SK-N-SH (cell line): Measurements from ENCODE around the gene MAN2A1. TPM values are rescaled to one million over a fixed set of nuclear protein-coding genes. Genes with fewer than 3 reads are reported as not detected.
"Not testable (repeated sequence)": the region's sequence is repeated elsewhere in the genome, so short reads cannot be mapped to it uniquely, and the experiment has no call there.

Experiments
- CTCF ChIA-PET: fragments of 300-600, 350-600 bp; formaldehyde crosslinking; extraction: SDS; loops from one replicate; lab custom pipeline; 2021; lab: Yijun Ruan, JAX
- POLR2A ChIA-PET: fragments of 350-600 bp; sonication (Branson Sonifier 250); formaldehyde crosslinking; extraction: SDS; loops from one replicate; lab custom pipeline; 2020; ENCODE audit warnings: antibody characterized with exemption, inconsistent platforms; lab: Yijun Ruan, JAX
- DNase-seq: peaks from one replicate; pipeline ENCODE4 v3.0.0; 2012
- H2AFZ ChIP-seq: fragments of 200-600 bp; sonication (generic); 2 replicates; pipeline ENCODE4 v1.8.1; 2016; ENCODE audit warnings: antibody characterized with exemption, mild to moderate bottlenecking, low read depth
- H3F3A ChIP-seq: fragments of 200-600 bp; sonication (generic); replicated peaks from 2 replicates; pipeline ENCODE3; 2016; ENCODE audit warnings: antibody characterized with exemption, mild to moderate bottlenecking; ENCODE audit not compliant: insufficient read depth
- H3K27ac ChIP-seq, 2 experiments: fragments of 200-500 bp in 1 of 2; fragments of 200-600 bp in 1 of 2; sonication (Bioruptor generic) in 1 of 2; sonication (generic), shearing (Covaris generic) in 1 of 2; 2 replicates each; pipeline versions ENCODE4 v1.5.1 to v1.6.1; 2014 to 2016; ENCODE audit warnings: low read depth in 2 of 2, inconsistent platforms in 1 of 2, low read length in 1 of 2, mild to moderate bottlenecking in 1 of 2, mixed read lengths in 1 of 2
- H3K27me3 ChIP-seq: fragments of 200-600 bp; sonication (generic), shearing (Covaris generic); 2 replicates; pipeline ENCODE4 v1.6.1; 2016; ENCODE audit warnings: mixed run types; ENCODE audit not compliant: insufficient read depth
- H3K36me3 ChIP-seq, 2 experiments: fragments of 200-500 bp in 1 of 2; fragments of 200-600 bp in 1 of 2; sonication (Bioruptor generic) in 1 of 2; sonication (generic) in 1 of 2; replicated peaks in 1 of 2; 2 replicates each; pipeline versions ENCODE3 to v1.5.1; 2014 to 2016; ENCODE audit warnings: low read length in 1 of 2, mild to moderate bottlenecking in 1 of 2; ENCODE audit not compliant: insufficient read depth in 2 of 2, control insufficient read depth in 1 of 2
- H3K4me1 ChIP-seq, 2 experiments: fragments of 200-500 bp in 1 of 2; fragments of 200-600 bp in 1 of 2; sonication (Bioruptor generic) in 1 of 2; sonication (generic), shearing (Covaris generic) in 1 of 2; 2 replicates each; pipeline versions ENCODE4 v1.5.1 to v1.6.1; 2014 to 2016; ENCODE audit warnings: low read depth in 1 of 2, low read length in 1 of 2, mixed run types in 1 of 2; ENCODE audit not compliant: insufficient read depth in 2 of 2, control insufficient read depth in 1 of 2
- H3K4me2 ChIP-seq: fragments of 200-600 bp; sonication (generic), shearing (Covaris generic); 2 replicates; pipeline ENCODE4 v1.6.1; 2017; ENCODE audit warnings: mixed run types
- H3K4me3 ChIP-seq, 2 experiments: fragments of 200-500 bp in 1 of 2; fragments of 200-600 bp in 1 of 2; sonication (Bioruptor generic) in 1 of 2; sonication (generic), shearing (Covaris generic) in 1 of 2; 2 replicates each; pipeline versions ENCODE4 v1.5.1 to v1.8.1; 2014 to 2016; ENCODE audit warnings: low read depth in 2 of 2, inconsistent platforms in 1 of 2, low read length in 1 of 2, mild to moderate bottlenecking in 1 of 2, mixed read lengths in 1 of 2, moderate library complexity in 1 of 2
- H3K79me2 ChIP-seq: fragments of 200-600 bp; sonication (generic); 2 replicates; pipeline ENCODE4 v1.8.1; 2017; ENCODE audit warnings: mild to moderate bottlenecking; ENCODE audit not compliant: insufficient read depth
- H3K9ac ChIP-seq: fragments of 200-600 bp; sonication (generic); 2 replicates; pipeline ENCODE4 v1.6.1; 2017; ENCODE audit warnings: mixed run types
- H3K9me2 ChIP-seq: fragments of 200-600 bp; sonication (generic); 2 replicates; pipeline ENCODE4 v1.6.1; 2017; ENCODE audit warnings: mixed run types
- H3K9me3 ChIP-seq: fragments of 200-600 bp; sonication (generic); 2 replicates; pipeline ENCODE4 v1.6.1; 2017; ENCODE audit warnings: mixed run types, mild to moderate bottlenecking, moderate library complexity
- H4K20me1 ChIP-seq: fragments of 200-600 bp; sonication (generic); 2 replicates; pipeline ENCODE4 v1.6.1; 2017; ENCODE audit warnings: mild to moderate bottlenecking, mixed run types; ENCODE audit not compliant: insufficient read depth
- ELF1 ChIP-seq: IDR thresholded peaks from 2 replicates; pipeline ENCODE4 v1.4.0; 2012
- JUND ChIP-seq: IDR thresholded peaks from 2 replicates; pipeline ENCODE4 v1.4.0; 2012
- NRF1 ChIP-seq: IDR thresholded peaks from 2 replicates; pipeline ENCODE4 v1.6.1; 2012; ENCODE audit warnings: low read depth, mild to moderate bottlenecking, low read length
- POLR2AphosphoS5 ChIP-seq: IDR thresholded peaks from 2 replicates; pipeline ENCODE4 v1.6.1; 2012; ENCODE audit warnings: low read depth, low read length
- TAF1 ChIP-seq: IDR thresholded peaks from 2 replicates; pipeline ENCODE4 v1.6.1; 2012; ENCODE audit warnings: low read depth, mild to moderate bottlenecking, low read length, moderate library complexity, borderline replicate concordance
- WGBS: methylation state at CpG from one replicate; pipeline ENCODE4 v1.1.6; 2017; ENCODE audit warnings: low lambda C conversion rate; 5-methylcytosine and 5-hydroxymethylcytosine counted together
- polyA plus RNA-seq, 3 experiments: library from polyadenylated mRNA; depleted of rRNA; stranded (reverse); fragments of >200 nt; gene quantifications; 2 replicates each; pipeline ENCODE4 v1.2.3, GENCODE V29; 2012
- TF ChIP-seq, protein P1 (sequence below): fragments of 150-350 bp; IDR thresholded peaks from 2 replicates; pipeline ENCODE4 v1.6.1; 2017; ENCODE audit warnings: antibody characterized with exemption, low read length, low read depth, borderline replicate concordance
- TF ChIP-seq, protein P2 (sequence below): IDR thresholded peaks from 2 replicates; pipeline ENCODE4; 2012
- TF ChIP-seq, protein P3 (sequence below): IDR thresholded peaks from 2 replicates; pipeline ENCODE4 v1.6.1; 2012; ENCODE audit warnings: mild to moderate bottlenecking, low read depth, low read length, moderate library complexity

Gene MAN2A1
- polyA plus RNA-seq, 1 of the 3 experiments (the other 2 are of a cell fraction) = 19.7 TPM

DNA sequence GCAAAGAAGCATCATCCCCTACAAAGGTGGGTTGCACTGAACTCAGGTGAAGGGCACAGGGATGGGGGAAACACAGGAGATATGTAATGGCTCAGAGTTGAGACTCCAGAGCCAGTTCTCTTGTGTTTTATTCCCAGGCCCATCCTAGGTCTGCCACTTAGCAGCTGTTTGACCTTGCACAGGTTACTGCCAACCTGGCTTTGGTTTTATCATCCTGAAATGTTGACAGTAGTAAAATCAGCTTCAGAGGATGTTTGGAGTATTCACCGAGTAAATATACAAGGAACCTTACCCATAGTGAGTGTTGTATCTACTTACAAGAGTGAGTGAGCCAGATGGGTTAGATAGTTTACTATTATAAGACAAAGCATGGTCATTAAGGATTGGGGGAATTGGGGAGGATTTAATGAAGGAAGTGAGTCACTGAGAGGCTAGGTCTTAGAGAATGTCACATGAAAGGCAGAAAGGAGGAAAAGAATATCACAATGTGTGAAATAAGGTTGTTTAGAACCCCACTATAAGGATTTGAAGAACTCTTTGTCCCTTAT, 141.3 kb downstream of the MAN2A1 start (continued):
- TF ChIP-seq ELF1 (no peak), NRF1 (no peak)
- TF ChIP-seq, protein P1, sequence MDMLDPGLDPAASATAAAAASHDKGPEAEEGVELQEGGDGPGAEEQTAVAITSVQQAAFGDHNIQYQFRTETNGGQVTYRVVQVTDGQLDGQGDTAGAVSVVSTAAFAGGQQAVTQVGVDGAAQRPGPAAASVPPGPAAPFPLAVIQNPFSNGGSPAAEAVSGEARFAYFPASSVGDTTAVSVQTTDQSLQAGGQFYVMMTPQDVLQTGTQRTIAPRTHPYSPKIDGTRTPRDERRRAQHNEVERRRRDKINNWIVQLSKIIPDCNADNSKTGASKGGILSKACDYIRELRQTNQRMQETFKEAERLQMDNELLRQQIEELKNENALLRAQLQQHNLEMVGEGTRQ = no peak
- TF ChIP-seq, all 33 proteins: peak for 0

DNA sequence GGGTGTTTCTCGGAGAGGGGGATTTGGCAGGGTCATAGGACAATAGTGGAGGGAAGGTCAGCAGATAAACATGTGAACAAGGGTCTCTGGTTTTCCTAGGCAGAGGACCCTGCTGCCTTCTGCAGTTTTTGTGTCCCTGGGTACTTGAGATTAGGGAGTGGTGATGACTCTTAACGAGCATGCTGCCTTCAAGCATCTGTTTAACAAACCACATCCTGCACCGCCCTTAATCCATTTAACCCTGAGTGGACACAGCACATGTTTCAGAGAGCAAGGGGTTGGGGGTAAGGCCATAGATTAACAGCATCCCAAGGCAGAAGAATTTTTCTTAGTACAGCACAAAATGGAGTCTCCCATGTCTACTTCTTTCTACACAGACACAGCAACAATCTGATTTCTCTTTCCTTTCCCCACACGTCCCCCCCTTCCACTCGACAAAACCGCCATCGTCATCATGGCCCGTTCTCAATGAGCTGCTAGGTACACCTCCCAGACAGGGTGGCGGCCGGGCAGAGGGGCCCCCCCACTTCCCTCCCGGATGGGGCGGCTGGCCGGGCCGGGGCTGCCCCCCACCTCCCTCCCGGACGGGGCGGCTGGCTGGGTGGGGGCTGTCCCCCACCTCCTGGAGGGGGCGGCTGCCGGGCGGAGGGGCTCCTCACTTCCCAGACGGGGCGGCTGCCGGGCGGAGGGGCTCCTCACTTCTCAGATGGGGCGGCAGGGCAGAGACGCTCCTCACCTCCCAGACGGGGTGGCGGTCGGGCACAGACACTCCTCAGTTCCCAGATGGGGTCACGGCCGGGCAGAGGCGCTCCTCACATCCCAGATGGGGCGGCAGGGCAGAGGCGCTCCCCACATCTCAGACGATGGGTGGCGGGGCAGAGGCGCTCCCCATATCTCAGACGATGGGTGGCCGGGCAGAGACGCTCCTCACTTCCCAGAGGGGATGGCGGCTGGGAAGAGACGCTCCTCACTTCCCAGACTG, 142.8 kb downstream of the MAN2A1 start:
- DNase-seq, H3K4me2 ChIP-seq, H3K4me3 ChIP-seq, H3K9ac ChIP-seq, H3K4me1 ChIP-seq, POLR2A ChIA-PET, H3F3A ChIP-seq, H2AFZ ChIP-seq, H4K20me1 ChIP-seq, CTCF ChIA-PET, H3K79me2 ChIP-seq, H3K27me3 ChIP-seq, H3K9me3 ChIP-seq, H3K9me2 ChIP-seq, H3K27ac ChIP-seq: not testable (repeated sequence)
- 96% methylated on average over 15 of the region's 42 CpGs for WGBS
- peaks cover 22 to 31% of the 10 kb centered on the region in 2 experiments for H3K36me3 ChIP-seq

DNA sequence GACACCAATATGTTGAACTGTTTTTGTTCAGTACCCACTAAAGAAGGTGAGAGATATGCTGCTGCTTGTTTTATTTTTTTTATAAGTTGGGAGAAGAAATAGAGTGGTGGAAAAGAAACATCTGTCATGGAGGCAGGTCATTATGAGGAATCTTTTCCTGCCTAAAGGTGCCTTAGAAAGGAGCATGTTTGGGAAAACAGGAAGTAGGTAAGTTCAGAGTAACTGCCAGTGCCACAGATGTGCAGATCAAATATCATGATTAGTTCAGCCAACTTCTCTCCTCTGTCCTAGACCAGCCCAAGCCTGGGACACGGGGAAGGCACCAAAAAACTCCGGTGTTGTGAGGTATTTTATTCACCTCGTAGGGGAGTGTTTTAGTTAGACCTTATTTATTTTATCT, 144.2 kb downstream of the MAN2A1 start:
- CTCF ChIA-PET = no interaction called here

More for the DNA sequence above, 144.2 kb downstream of the MAN2A1 start:
- Histone ChIP-seq H3K27ac (no peak overlapping the region), H3K79me2 (no peaks in the 10 kb centered on the region), H3K9me3 (no peaks in the 10 kb centered on the region), H3F3A (no peaks in the 10 kb centered on the region), H3K4me3 (no peak overlapping the region), H4K20me1 (no peaks in the 10 kb centered on the region), H2AFZ (no peak overlapping the region), H3K4me1 (no peaks in the 10 kb centered on the region), H3K36me3 (peaks cover 22 to 23% of the 10 kb centered on the region in 2 experiments), H3K4me2 (no peak overlapping the region), H3K27me3 (no peaks in the 10 kb centered on the region), H3K9ac (no peak overlapping the region), H3K9me2 (no peaks in the 10 kb centered on the region)
- TF ChIP-seq, protein P2, sequence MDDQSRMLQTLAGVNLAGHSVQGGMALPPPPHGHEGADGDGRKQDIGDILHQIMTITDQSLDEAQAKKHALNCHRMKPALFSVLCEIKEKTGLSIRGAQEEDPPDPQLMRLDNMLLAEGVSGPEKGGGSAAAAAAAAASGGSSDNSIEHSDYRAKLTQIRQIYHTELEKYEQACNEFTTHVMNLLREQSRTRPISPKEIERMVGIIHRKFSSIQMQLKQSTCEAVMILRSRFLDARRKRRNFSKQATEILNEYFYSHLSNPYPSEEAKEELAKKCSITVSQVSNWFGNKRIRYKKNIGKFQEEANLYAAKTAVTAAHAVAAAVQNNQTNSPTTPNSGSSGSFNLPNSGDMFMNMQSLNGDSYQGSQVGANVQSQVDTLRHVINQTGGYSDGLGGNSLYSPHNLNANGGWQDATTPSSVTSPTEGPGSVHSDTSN = no peak
- TF ChIP-seq JUND (no peak), NRF1 (no peak), POLR2AphosphoS5 (no peak), TAF1 (no peak)
- TF ChIP-seq, protein P3, sequence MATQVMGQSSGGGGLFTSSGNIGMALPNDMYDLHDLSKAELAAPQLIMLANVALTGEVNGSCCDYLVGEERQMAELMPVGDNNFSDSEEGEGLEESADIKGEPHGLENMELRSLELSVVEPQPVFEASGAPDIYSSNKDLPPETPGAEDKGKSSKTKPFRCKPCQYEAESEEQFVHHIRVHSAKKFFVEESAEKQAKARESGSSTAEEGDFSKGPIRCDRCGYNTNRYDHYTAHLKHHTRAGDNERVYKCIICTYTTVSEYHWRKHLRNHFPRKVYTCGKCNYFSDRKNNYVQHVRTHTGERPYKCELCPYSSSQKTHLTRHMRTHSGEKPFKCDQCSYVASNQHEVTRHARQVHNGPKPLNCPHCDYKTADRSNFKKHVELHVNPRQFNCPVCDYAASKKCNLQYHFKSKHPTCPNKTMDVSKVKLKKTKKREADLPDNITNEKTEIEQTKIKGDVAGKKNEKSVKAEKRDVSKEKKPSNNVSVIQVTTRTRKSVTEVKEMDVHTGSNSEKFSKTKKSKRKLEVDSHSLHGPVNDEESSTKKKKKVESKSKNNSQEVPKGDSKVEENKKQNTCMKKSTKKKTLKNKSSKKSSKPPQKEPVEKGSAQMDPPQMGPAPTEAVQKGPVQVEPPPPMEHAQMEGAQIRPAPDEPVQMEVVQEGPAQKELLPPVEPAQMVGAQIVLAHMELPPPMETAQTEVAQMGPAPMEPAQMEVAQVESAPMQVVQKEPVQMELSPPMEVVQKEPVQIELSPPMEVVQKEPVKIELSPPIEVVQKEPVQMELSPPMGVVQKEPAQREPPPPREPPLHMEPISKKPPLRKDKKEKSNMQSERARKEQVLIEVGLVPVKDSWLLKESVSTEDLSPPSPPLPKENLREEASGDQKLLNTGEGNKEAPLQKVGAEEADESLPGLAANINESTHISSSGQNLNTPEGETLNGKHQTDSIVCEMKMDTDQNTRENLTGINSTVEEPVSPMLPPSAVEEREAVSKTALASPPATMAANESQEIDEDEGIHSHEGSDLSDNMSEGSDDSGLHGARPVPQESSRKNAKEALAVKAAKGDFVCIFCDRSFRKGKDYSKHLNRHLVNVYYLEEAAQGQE = no peak
- TF ChIP-seq, protein P1 = no peak
- POLR2A ChIA-PET = no interaction called here
- 95% methylated on average over 3 of the region's 3 CpGs for WGBS
- DNase-seq = no peak
